Measurements from ENCODE around the gene SEC14L1.

The SEC14L1 gene

DNA sequence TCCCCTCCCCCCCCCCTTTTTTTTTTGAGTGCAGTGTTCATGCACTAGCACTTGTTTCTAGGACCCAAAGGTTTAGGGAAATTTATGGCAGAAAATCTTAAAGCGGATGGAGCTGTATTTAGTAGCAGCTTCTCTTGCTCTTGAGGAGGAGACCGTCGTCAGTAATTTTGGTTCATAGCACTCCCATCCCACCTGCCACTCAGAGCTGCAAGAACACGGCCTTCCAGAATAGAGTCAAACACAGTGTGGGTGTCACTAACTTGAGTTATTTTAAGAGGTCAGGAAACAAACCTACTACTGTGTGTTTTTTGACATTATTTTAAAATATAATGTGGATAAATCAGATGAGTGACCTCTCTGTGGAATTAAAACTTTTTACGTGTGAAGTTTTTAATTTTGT lies 37.3 kb downstream of the SEC14L1 start:
- Histone ChIP-seq H3K9me3 (ENCODE audit: control insufficient read depth, low read length) (no peaks in the 10 kb centered on the region), H3K4me3 (ENCODE audit: low read depth, low read length) (no peak overlapping the region), H3K4me2 (ENCODE audit: low read length) (no peak overlapping the region), H2AFZ (no peak overlapping the region), H3K36me3 (ENCODE audit: control insufficient read depth, insufficient read depth, low read length) (no peaks in the 10 kb centered on the region), H3K9ac (no peak overlapping the region), H3K27me3 (ENCODE audit: control insufficient read depth, insufficient read depth, low read length) (no peaks in the 10 kb centered on the region), H3K27ac (no peak overlapping the region), H3K79me2 (peaks cover 55% of the 10 kb centered on the region), H3K4me1 (peaks cover 3% of the 10 kb centered on the region)
- TF ChIP-seq, protein P1, sequence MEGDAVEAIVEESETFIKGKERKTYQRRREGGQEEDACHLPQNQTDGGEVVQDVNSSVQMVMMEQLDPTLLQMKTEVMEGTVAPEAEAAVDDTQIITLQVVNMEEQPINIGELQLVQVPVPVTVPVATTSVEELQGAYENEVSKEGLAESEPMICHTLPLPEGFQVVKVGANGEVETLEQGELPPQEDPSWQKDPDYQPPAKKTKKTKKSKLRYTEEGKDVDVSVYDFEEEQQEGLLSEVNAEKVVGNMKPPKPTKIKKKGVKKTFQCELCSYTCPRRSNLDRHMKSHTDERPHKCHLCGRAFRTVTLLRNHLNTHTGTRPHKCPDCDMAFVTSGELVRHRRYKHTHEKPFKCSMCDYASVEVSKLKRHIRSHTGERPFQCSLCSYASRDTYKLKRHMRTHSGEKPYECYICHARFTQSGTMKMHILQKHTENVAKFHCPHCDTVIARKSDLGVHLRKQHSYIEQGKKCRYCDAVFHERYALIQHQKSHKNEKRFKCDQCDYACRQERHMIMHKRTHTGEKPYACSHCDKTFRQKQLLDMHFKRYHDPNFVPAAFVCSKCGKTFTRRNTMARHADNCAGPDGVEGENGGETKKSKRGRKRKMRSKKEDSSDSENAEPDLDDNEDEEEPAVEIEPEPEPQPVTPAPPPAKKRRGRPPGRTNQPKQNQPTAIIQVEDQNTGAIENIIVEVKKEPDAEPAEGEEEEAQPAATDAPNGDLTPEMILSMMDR (IDR thresholded peaks at IDR 0.05), result no peak

DNA sequence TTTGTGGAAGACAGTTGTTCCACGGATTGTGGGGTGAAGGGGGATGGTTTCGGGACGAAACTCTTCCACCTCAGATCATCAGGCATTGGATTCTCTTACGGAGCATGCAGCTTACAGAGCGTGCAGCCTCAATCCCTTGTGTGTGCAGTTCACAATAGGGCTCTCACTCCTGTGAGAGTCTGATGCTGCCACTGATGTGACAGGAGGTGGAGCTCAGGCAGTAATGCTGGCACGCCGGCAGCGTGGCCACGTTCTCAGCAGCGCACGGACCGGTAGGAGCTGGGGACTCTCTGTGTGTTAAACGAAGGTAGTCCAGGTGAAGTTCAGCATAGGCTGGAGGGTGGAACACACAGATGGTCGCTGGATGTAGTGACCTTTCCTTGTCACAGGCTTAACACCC lies 37.8 kb downstream of the SEC14L1 start:
- no peak overlapping the region for H2AFZ ChIP-seq
- H3K27ac ChIP-seq, result no peak overlapping the region
- H3K4me1 ChIP-seq, result peaks cover 3% of the 10 kb centered on the region
- H3K4me3 ChIP-seq (ENCODE audit: low read depth, low read length), result no peak overlapping the region
- no peak overlapping the region for H3K9ac ChIP-seq
- no peaks in the 10 kb centered on the region for H3K36me3 ChIP-seq (ENCODE audit: control insufficient read depth, insufficient read depth, low read length)
- peaks cover 52% of the 10 kb centered on the region for H3K79me2 ChIP-seq
- no peak overlapping the region for H3K4me2 ChIP-seq (ENCODE audit: low read length)
- no peaks in the 10 kb centered on the region for H3K9me3 ChIP-seq (ENCODE audit: control insufficient read depth, low read length)
- no peaks in the 10 kb centered on the region for H3K27me3 ChIP-seq (ENCODE audit: control insufficient read depth, insufficient read depth, low read length)
- TF ChIP-seq, protein P1 (IDR thresholded peaks at IDR 0.05), result no peak

DNA sequence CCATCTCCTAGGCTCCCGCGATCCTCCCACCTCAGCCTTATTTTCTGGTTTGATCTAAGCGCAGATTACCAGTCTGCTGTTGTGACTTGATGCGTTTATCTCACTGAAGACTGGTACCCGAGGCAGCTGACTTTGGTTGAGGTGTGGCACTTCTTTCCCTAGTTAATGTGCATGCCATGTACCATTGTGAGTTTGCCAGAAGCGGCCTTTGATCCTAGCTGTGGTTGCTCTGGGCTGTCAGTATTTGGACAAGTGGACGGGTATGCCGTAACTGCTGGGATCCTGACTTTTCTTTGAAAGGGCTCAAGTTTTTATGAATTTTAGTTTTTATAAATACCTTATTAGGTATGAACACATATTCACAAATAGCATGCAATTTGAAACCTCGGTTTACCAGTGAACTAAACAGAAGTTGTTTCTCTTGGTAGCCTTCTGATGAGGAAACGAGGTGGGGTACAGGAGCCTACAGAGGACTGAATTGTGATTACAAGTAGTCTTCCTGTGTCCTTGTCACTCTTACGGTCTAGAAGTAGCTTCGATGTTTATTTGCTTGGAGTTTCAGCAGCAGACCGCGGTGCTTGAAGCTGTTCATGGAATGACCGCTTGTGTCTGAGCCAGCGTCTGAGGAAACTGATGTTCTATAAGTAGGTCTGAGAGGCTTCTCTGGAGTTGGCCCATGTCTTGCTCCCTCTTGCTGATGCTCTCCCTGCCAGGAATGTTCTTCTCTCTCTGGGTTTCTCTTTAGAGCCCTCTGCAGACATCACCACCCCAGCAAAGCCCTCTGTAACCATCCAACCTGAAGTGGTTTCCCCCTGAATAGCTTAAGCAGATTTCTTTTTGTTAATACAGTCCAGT lies 40.0 kb downstream of the SEC14L1 start:
- Histone ChIP-seq H3K9ac (no peak overlapping the region), H3K4me3 (ENCODE audit: low read depth, low read length) (no peak overlapping the region), H3K79me2 (peaks cover 37% of the 10 kb centered on the region), H3K27me3 (ENCODE audit: control insufficient read depth, insufficient read depth, low read length) (no peaks in the 10 kb centered on the region), H3K4me2 (ENCODE audit: low read length) (no peak overlapping the region), H3K36me3 (ENCODE audit: control insufficient read depth, insufficient read depth, low read length) (no peaks in the 10 kb centered on the region), H2AFZ (no peak overlapping the region), H3K9me3 (ENCODE audit: control insufficient read depth, low read length) (no peaks in the 10 kb centered on the region), H3K27ac (no peak overlapping the region), H3K4me1 (peaks cover 17% of the 10 kb centered on the region)
- TF ChIP-seq, protein P1 (IDR thresholded peaks at IDR 0.05), result no peak

DNA sequence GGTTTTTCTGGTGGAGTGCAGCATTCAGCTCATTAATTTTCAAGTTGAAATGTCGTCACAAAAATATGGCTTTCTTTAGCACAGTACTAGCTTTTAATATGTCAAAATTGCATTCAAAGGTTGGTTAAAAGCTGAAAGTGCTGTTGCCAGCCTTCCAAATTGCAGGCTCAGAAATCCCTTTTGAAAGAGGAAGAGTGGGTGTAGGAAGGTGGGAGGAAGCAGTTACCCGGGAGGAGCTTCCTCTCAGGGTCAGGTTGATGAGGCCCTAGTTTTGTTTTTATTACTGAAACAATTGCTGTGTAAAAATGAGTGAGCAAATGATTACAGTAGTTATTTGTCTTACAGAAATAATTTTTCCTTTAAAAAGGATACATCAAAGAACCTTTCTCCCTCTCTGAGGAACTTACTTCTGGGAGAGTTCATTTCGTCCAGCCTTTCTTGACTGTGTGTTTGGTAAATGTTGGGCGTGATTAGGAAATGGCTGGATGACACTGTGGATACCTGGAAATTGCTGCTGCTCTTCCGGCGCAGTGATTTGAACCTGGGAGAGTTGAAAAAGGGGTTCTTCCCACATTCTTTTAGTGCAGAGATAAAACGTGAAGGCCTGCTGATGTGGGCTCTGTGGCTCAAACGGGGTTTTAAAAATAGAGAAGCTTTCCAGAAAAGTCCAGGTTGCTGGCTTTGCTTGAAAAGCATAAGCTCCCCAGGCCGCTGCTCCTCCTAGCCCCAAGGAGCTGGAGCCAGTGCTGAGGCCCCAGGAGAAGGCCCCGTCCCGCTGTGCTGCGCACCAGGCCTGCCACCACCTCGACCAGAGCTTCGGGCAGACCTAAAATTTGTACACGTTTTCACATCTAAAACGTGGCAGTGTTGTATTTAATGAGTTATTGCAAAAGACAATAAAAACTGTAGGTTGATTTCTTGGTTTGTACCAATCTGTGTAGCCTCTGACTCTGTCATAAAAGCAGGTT lies 41.7 kb downstream of the SEC14L1 start:
- Histone ChIP-seq H3K36me3 (ENCODE audit: control insufficient read depth, insufficient read depth, low read length) (no peaks in the 10 kb centered on the region), H3K4me3 (ENCODE audit: low read depth, low read length) (no peak overlapping the region), H3K27me3 (ENCODE audit: control insufficient read depth, insufficient read depth, low read length) (no peaks in the 10 kb centered on the region), H3K79me2 (peaks cover 36% of the 10 kb centered on the region), H3K27ac (no peak overlapping the region), H3K4me1 (peaks cover 30% of the 10 kb centered on the region), H2AFZ (no peak overlapping the region), H3K9me3 (ENCODE audit: control insufficient read depth, low read length) (no peaks in the 10 kb centered on the region), H3K4me2 (ENCODE audit: low read length) (no peak overlapping the region), H3K9ac (no peak overlapping the region)
- TF ChIP-seq, protein P1 (IDR thresholded peaks at IDR 0.05), result no peak

Measured in parathyroid adenoma (tissue), 2 donors.